ENCODE measurements around the gene PAK6.

The PAK6 gene

GRCh38 chr15:40253167-40253790 lies 14.4 kb downstream of the PAK6 start:
- Histone ChIP-seq H3K9ac (ENCODE audit: low read depth, low read length) (no peak overlapping the region), H3K4me2 (ENCODE audit: insufficient read depth, low read length) (no peak overlapping the region), H3K9me3 (ENCODE audit: insufficient read depth, low read length, severe bottlenecking) (no peaks in the 10 kb centered on the region), H4K20me1 (ENCODE audit: insufficient read depth, low read length) (no peaks in the 10 kb centered on the region), H3K4me1 (ENCODE audit: insufficient read depth, low read length) (no peaks in the 10 kb centered on the region), H3K36me3 (ENCODE audit: insufficient read depth, low read length) (no peaks in the 10 kb centered on the region), H2AFZ (ENCODE audit: low read depth, low read length) (no peak overlapping the region), H3K79me2 (ENCODE audit: insufficient read depth, low read length) (no peaks in the 10 kb centered on the region), H3K27ac (ENCODE audit: low read length) (no peak overlapping the region), H3K4me3 (ENCODE audit: low read depth in 1 of 2, low read length in 2 of 2) (no peak overlapping the region), H3K27me3 (ENCODE audit: insufficient read depth, low read length, poor library complexity) (peaks cover 2% of the 10 kb centered on the region)
- ATAC-seq (ENCODE audit: insufficient read depth, low read depth) (no peak), DNase-seq (no peak)
- TF ChIP-seq CTCF (IDR thresholded peaks at IDR 0.05; ENCODE audit: borderline replicate concordance, extremely low read depth, low read length, poor library complexity, severe bottlenecking) (no peak), EZH2 (IDR thresholded peaks at IDR 0.05; ENCODE audit: borderline replicate concordance, low read depth, low read length, severe bottlenecking) (no peak)

- no peak for DNase-seq
- TF ChIP-seq CTCF (IDR thresholded peaks at IDR 0.05; ENCODE audit: borderline replicate concordance, extremely low read depth, low read length, poor library complexity, severe bottlenecking) = no peak
- no peak for TF ChIP-seq EZH2 (IDR thresholded peaks at IDR 0.05; ENCODE audit: borderline replicate concordance, low read depth, low read length, severe bottlenecking)
These were observed 15.6 kb downstream of the PAK6 start for GRCh38 chr15:40254452-40254851.

GRCh38 chr15:40255033-40255432 lies 16.2 kb downstream of the PAK6 start:
- Histone ChIP-seq H2AFZ (ENCODE audit: low read depth, low read length) (no peak overlapping the region), H4K20me1 (ENCODE audit: insufficient read depth, low read length) (no peaks in the 10 kb centered on the region), H3K9me3 (ENCODE audit: insufficient read depth, low read length, severe bottlenecking) (no peaks in the 10 kb centered on the region), H3K27ac (ENCODE audit: low read length) (no peak overlapping the region), H3K4me2 (ENCODE audit: insufficient read depth, low read length) (no peak overlapping the region), H3K4me3 (ENCODE audit: low read depth in 1 of 2, low read length in 2 of 2) (no peak overlapping the region), H3K9ac (ENCODE audit: low read depth, low read length) (no peak overlapping the region), H3K27me3 (ENCODE audit: insufficient read depth, low read length, poor library complexity) (peaks cover 2% of the 10 kb centered on the region), H3K36me3 (ENCODE audit: insufficient read depth, low read length) (no peaks in the 10 kb centered on the region), H3K79me2 (ENCODE audit: insufficient read depth, low read length) (no peaks in the 10 kb centered on the region), H3K4me1 (ENCODE audit: insufficient read depth, low read length) (no peaks in the 10 kb centered on the region)
- no peak for ATAC-seq (ENCODE audit: insufficient read depth, low read depth)
- no peak for DNase-seq
- no peak for TF ChIP-seq EZH2 (IDR thresholded peaks at IDR 0.05; ENCODE audit: borderline replicate concordance, low read depth, low read length, severe bottlenecking)
- no peak for TF ChIP-seq CTCF (IDR thresholded peaks at IDR 0.05; ENCODE audit: borderline replicate concordance, extremely low read depth, low read length, poor library complexity, severe bottlenecking)

More at GRCh38 chr15:40254452-40254851, 15.6 kb downstream of the PAK6 start:
- Histone ChIP-seq H3K79me2 (ENCODE audit: insufficient read depth, low read length) (no peaks in the 10 kb centered on the region), H3K4me3 (ENCODE audit: low read depth in 1 of 2, low read length in 2 of 2) (no peak overlapping the region), H3K27me3 (ENCODE audit: insufficient read depth, low read length, poor library complexity) (peaks cover 2% of the 10 kb centered on the region), H3K4me2 (ENCODE audit: insufficient read depth, low read length) (no peak overlapping the region), H2AFZ (ENCODE audit: low read depth, low read length) (no peak overlapping the region), H4K20me1 (ENCODE audit: insufficient read depth, low read length) (no peaks in the 10 kb centered on the region), H3K9ac (ENCODE audit: low read depth, low read length) (no peak overlapping the region), H3K9me3 (ENCODE audit: insufficient read depth, low read length, severe bottlenecking) (no peaks in the 10 kb centered on the region), H3K4me1 (ENCODE audit: insufficient read depth, low read length) (no peaks in the 10 kb centered on the region), H3K27ac (ENCODE audit: low read length) (no peak overlapping the region), H3K36me3 (ENCODE audit: insufficient read depth, low read length) (no peaks in the 10 kb centered on the region)
- ATAC-seq (ENCODE audit: insufficient read depth, low read depth) = no peak

All from DND-41 (cell line).